Measurements from ENCODE around the gene GOLT1A. TPM values are rescaled to one million over a fixed set of nuclear protein-coding genes. Genes with fewer than 3 reads are reported as not detected.

GOLT1A gene
- polyA plus RNA-seq, 2 of the 4 experiments (the other 2 are of a cell fraction), result 1.8 to 6.4 TPM

DNA sequence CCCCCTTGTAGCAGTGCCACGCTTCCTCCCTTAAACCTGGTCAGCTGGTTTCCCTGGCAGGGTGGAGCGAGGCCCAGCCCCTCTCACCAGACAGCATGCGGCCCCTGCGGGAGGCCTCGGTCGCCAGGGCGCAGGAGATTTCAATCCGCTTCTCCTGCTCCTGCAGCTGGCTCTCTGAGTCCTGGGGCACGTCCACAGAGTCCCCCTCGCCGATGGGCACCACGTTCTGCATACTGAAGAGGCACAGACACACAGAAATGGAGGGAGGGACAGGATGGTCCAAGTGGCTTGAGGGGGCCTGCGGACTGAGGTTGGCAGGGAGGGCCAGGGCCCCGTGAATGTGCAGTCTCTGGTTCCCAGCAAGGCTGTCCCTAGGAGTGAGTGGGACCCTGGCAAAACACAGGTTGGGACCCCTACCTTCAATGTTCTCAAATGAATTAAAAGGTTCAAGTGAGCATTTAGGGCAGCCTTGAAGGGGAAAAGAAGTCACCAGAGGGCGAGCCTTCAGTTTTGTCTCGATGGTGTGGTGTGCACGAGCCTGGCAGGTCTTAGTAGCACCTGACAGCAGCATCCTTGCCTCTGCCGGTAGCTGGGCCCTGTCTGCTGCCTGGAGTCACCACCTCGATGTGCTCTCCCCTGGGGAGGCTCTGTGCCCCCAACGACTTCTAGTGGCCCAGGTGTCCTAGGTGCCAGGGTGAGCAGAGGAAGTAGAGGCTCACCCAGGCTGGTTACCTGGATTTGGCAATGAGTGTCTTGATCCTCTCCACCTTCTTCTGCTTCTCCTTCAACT lies 14.4 kb upstream of the GOLT1A start:
- Histone ChIP-seq H3K4me3 (no peak overlapping the region), H3K27ac (no peak overlapping the region), H3K4me1 (no peaks in the 10 kb centered on the region), H3K9me3 (no peaks in the 10 kb centered on the region), H3K4me2 (no peak overlapping the region)
- POLR2A ChIA-PET, result no interaction called here
- TF ChIP-seq CHD2 (IDR thresholded peaks at IDR 0.05; ENCODE audit: low read length, partially characterized antibody) (no peak), SMC3 (IDR thresholded peaks at IDR 0.05) (no peak), RAD21 (conservative IDR thresholded peaks at IDR 0.05 in 1 of 2, IDR thresholded peaks at IDR 0.05 in 1 of 2) (no peak), HOXB5 (CRISPR knock-in tag; IDR thresholded peaks at IDR 0.05) (no peak)
- CTCF ChIA-PET, result interaction anchor here (1.0 to 7.4 kb wide), 12 partner anchors 14 to 960 kb away, joined by 3 to 32 read pairs (median 7); partner anchors contain the start of gene GOLT1A
- WGBS (ENCODE audit: missing lambda C conversion rate), result 82% methylated on average over 15 of the region's 20 CpGs
- DNase-seq (ENCODE audit: low read depth in 1 of 2, low spot score in 1 of 2) (no peak), ATAC-seq (no peak; a peak in 1 of 6 replicates), FAIRE-seq (no peak)

DNA sequence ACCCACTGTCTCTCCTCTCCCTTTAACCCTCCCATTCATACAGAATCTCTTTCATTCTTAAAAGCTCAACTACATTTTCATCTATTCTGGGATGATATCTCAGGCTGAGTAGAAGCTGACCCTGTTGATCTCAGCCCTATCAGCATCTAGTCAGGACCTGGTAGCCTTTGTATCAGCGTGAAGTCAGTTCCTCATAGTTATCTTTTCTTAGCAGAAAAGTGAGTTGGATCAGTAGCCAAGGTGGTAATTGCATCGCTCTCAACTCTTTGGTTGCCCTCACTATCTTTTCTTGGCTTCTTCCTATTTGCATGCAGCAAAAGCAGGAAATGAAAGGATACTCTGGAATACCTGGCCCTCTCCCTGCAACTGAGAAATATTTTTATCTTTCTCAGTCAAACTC lies 13.6 kb upstream of the GOLT1A start:
- WGBS (ENCODE audit: missing lambda C conversion rate), result 93% methylated on average over 2 of the region's 2 CpGs
- Histone ChIP-seq H3K4me1 (no peaks in the 10 kb centered on the region), H3K9me3 (no peaks in the 10 kb centered on the region), H3K4me3 (no peak overlapping the region), H3K27ac (no peak overlapping the region), H3K4me2 (no peak overlapping the region)
- no peak for ATAC-seq
- TF ChIP-seq BHLHE40 (IDR thresholded peaks at IDR 0.05; ENCODE audit: low read depth, low read length) (no peak), SREBF2 (IDR thresholded peaks at IDR 0.05) (no peak), FOXS1 (CRISPR knock-in tag; IDR thresholded peaks at IDR 0.05) (no peak), RCOR1 (IDR thresholded peaks at IDR 0.05; ENCODE audit: low read depth, low read length) (no peak), MAFK (IDR thresholded peaks at IDR 0.05; ENCODE audit: partially characterized antibody) (no peak), EP300 (IDR thresholded peaks at IDR 0.05) (no peak), JUN (IDR thresholded peaks at IDR 0.05) (no peak), HOXA7 (CRISPR knock-in tag; IDR thresholded peaks at IDR 0.05) (no peak), CBX8 (IDR thresholded peaks at IDR 0.05) (no peak), RFX5 (IDR thresholded peaks at IDR 0.05) (no peak), TP53 (CRISPR knock-in tag; IDR thresholded peaks at IDR 0.05) (no peak), ZC3H11A (IDR thresholded peaks at IDR 0.05) (no peak), HDAC2 (IDR thresholded peaks at IDR 0.05) (no peak), CHD2 (IDR thresholded peaks at IDR 0.05; ENCODE audit: low read length, partially characterized antibody) (no peak)
- TF ChIP-seq, protein P1, sequence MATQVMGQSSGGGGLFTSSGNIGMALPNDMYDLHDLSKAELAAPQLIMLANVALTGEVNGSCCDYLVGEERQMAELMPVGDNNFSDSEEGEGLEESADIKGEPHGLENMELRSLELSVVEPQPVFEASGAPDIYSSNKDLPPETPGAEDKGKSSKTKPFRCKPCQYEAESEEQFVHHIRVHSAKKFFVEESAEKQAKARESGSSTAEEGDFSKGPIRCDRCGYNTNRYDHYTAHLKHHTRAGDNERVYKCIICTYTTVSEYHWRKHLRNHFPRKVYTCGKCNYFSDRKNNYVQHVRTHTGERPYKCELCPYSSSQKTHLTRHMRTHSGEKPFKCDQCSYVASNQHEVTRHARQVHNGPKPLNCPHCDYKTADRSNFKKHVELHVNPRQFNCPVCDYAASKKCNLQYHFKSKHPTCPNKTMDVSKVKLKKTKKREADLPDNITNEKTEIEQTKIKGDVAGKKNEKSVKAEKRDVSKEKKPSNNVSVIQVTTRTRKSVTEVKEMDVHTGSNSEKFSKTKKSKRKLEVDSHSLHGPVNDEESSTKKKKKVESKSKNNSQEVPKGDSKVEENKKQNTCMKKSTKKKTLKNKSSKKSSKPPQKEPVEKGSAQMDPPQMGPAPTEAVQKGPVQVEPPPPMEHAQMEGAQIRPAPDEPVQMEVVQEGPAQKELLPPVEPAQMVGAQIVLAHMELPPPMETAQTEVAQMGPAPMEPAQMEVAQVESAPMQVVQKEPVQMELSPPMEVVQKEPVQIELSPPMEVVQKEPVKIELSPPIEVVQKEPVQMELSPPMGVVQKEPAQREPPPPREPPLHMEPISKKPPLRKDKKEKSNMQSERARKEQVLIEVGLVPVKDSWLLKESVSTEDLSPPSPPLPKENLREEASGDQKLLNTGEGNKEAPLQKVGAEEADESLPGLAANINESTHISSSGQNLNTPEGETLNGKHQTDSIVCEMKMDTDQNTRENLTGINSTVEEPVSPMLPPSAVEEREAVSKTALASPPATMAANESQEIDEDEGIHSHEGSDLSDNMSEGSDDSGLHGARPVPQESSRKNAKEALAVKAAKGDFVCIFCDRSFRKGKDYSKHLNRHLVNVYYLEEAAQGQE (IDR thresholded peaks at IDR 0.05), result no peak
- TF ChIP-seq, protein P2, sequence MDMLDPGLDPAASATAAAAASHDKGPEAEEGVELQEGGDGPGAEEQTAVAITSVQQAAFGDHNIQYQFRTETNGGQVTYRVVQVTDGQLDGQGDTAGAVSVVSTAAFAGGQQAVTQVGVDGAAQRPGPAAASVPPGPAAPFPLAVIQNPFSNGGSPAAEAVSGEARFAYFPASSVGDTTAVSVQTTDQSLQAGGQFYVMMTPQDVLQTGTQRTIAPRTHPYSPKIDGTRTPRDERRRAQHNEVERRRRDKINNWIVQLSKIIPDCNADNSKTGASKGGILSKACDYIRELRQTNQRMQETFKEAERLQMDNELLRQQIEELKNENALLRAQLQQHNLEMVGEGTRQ (IDR thresholded peaks at IDR 0.05), result no peak
- TF ChIP-seq, protein P3, sequence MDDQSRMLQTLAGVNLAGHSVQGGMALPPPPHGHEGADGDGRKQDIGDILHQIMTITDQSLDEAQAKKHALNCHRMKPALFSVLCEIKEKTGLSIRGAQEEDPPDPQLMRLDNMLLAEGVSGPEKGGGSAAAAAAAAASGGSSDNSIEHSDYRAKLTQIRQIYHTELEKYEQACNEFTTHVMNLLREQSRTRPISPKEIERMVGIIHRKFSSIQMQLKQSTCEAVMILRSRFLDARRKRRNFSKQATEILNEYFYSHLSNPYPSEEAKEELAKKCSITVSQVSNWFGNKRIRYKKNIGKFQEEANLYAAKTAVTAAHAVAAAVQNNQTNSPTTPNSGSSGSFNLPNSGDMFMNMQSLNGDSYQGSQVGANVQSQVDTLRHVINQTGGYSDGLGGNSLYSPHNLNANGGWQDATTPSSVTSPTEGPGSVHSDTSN (IDR thresholded peaks at IDR 0.05), result no peak
- TF ChIP-seq, protein P4, sequence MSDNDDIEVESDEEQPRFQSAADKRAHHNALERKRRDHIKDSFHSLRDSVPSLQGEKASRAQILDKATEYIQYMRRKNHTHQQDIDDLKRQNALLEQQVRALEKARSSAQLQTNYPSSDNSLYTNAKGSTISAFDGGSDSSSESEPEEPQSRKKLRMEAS (IDR thresholded peaks at IDR 0.05), result no peak
- TF ChIP-seq, protein P5, sequence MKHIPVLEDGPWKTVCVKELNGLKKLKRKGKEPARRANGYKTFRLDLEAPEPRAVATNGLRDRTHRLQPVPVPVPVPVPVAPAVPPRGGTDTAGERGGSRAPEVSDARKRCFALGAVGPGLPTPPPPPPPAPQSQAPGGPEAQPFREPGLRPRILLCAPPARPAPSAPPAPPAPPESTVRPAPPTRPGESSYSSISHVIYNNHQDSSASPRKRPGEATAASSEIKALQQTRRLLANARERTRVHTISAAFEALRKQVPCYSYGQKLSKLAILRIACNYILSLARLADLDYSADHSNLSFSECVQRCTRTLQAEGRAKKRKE (CRISPR knock-in tag; IDR thresholded peaks at IDR 0.05; ENCODE audit: low read depth), result no peak
- no peak for DNase-seq (ENCODE audit: low read depth in 1 of 2, low spot score in 1 of 2)
- FAIRE-seq, result no peak
- ChIA-PET CTCF (interaction anchor here (1.0 to 7.4 kb wide), 5 partner anchors 13 to 171 kb away, joined by 3 to 28 read pairs (median 9); partner anchors contain the start of gene GOLT1A), POLR2A (no interaction called here)

All from A549 (cell line).